PC-3 (cell line): Measurements from ENCODE around the gene TLN1.

Experiments used
- CTCF ChIP-seq: fragments of 300-600 bp; sonication (generic); conservative IDR thresholded peaks from 2 replicates; pipeline ENCODE4 v1.5.1; 2017; ENCODE audit warnings: antibody characterized with exemption, low read depth, mild to moderate bottlenecking, low read length
- EZH2phosphoT487 ChIP-seq: fragments of 300-600 bp; sonication (generic); IDR thresholded peaks from 2 replicates; pipeline ENCODE4 v1.6.1; 2018; ENCODE audit warnings: mild to moderate bottlenecking, antibody characterized with exemption, low read length, borderline replicate concordance

- TF ChIP-seq EZH2phosphoT487 (no peak), CTCF (no peak)
These were observed 58.0 kb downstream of the TLN1 start for GRCh38 chr9:35674025-35674361.
